HG03060 (cell line): ENCODE results near the gene TEX52.

ENCODE experiments used
- ATAC-seq: cut with Tn5 transposase; IDR thresholded peaks from one replicate; pipeline ENCODE4 v1.9.1; 2021; ENCODE audit warnings: low read depth, moderate number of reproducible peaks; ENCODE audit not compliant: unreplicated experiment

The TEX52 gene

GRCh38 chr12:2801044-2801783 is 55.6 kb downstream of the TEX52 start:
- ATAC-seq: no peak

- ATAC-seq: no peak
Measured at GRCh38 chr12:2800046-2800570, 56.7 kb downstream of the TEX52 start.
